Fibroblast of skin of left biceps (primary cell): ENCODE measurements around the gene CAMKK2.
"Not testable (repeated sequence)": the region's sequence is repeated elsewhere in the genome, so short reads cannot be mapped to it uniquely, and the experiment has no call there.

ENCODE experiments used
- DNase-seq, 2 experiments: peaks; one replicate each; pipeline ENCODE4 v3.0.0-alpha.2; 2013; ENCODE audit warnings: low read depth in 2 of 2

Gene CAMKK2

DNA sequence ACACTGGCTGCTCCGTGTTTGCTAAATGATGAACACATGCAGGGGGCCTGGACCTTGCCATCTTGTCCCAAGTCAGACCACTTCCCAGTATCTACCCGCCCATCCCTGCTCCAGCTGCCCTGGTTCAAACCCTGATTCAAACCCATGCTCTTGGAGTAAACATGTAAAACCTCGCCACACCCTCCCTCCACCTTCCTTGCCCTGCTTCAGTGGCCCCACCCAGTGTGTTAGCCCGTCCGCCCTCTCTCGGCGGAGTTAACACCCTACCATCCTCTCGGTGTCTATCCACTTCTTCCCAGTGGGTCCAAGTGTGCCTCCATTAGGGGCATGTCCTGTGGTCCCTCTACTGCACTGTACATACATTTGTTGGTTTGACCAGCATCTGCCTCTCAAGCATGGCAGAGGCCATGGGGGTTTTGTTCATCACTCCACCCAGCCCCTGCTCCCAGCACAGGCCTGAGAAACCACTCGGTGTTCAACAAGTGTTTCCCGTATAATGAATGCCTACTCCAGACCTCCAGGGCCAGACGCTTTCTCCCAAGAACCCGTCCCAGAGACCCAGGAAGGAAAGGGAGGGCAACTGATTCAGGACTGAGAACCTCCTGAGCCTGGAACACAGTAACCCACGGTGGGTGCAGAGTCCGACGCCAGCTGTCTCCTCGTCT lies 49.5 kb downstream of the CAMKK2 start:
- DNase-seq = no peak

- DNase-seq = no peak
Measured at GRCh38 chr12:121245951-121246350, 50.6 kb downstream of the CAMKK2 start.

DNA sequence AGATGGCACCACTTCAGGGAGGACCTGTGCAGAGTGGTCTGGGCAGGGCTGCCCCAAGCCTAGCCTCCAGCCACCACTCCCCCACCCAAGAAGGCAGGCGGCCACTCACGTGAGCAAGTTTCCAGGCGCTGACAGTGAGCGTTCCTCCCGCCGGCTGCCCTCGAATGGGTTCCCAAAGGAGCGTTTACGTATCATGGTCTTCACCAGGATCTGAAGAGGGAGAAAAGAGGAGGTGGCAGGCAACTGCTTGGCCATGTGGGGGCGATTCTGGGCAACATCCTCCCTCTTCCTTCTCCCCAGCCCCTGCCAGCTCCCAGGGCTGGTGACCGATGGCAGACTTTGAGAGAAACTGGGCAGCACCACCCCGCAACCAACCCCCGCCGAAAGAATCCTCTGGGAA lies 51.5 kb downstream of the CAMKK2 start:
- no peak for DNase-seq

- DNase-seq = no peak
Measured at GRCh38 chr12:121241156-121241970, 55.1 kb downstream of the CAMKK2 start.

DNA sequence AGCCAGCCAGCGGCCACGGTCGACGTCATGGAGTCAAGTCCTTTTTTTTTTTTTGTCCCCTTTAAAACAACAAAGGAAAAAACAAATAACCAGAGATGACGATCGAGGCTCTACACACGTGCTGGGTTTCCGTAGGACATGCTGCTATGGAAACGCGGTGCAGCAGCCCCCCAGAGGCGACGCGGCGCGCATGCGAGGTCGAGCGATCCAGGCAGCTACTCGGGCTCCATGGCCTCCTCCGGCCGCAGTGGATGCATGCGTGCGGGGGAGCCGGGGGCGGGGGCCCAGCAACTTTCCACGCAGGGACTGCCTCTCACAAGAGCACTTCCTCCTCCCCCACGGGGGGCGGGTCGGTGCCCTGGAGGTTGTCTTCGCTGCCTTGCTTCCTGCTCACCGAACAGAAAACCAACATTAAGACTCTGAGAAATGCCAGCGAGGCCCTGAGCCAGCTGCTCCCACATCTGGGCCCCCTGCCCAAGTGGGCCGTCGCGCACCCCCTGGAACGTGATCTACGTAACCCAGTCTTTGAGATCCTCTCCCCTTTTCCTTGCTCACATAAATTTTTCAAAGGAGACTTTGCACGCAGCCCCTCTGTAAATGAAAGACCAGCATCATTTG lies 55.9 kb downstream of the CAMKK2 start:
- DNase-seq = no peak

DNA sequence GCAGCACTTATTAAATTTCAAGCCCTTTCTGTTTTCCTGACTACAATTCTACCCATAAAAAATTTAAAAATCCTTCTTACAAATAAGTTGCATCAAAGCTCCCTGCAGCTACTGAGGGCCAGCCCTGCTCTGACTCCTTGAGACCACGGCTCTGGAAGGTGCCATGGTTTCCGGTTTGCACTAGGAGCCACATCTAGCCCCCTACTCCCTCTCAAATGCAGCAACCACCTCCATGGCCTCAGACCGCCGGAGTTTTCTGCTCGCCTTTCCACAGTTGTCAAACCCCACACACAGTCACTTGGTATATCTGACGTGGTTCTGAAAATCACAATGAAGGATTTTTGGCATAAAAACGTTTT lies 56.5 kb downstream of the CAMKK2 start:
- DNase-seq = no peak

DNA sequence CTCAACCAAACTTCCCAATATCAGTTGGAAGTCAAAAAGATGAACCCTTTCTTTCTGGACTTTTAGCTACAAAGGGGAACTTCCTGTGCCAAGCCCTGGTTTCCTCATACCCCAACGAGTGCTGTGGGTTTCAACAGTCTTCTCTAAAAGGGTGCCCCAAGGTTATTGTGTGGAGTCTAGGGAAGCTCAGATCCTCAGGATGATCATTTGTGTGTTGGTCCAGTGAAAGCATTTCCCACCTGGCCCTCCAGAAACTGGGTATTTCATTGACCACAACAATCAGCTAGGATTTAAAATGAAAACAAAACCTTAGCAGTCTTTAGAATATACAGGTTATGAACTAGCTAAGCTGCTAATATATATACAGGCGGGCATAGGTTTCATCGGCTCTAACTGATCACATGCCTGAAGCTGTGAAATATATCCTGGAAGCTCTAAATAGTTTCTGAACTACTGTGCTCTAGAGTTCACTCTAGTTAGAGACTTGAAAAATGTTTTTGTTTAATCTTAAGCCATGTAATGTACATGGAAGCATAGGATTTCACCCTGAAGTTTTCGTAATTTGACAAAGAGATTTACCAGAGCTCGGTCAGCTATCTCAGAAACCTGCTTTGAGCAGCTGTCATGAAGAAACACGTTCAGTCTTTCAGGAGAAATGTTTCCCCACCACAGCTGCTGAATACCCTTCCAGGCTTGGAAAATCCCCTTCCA lies 57.0 kb downstream of the CAMKK2 start:
- no peak for DNase-seq

- no peak for DNase-seq
Measured at GRCh38 chr12:121238604-121239350, 57.7 kb downstream of the CAMKK2 start.

DNA sequence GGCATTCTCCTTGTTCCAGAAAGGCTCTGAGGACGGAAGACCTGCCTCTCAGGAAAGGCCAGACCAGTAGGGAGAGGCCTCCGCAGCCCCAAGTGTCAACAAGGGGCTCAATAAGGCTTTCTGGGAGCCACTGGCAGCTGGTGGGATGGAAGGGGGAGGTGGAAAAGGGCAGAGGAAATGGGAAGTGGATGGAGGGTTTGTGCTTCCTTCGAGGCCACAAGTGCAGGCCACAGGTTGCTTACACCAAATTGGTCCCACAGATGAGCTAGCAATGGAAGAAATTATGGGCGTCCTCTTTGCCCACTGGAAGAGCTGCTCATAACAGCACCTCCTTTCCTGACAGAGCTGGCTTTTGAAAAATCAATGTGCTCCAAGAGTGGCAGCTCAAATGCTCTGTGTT lies 58.4 kb downstream of the CAMKK2 start:
- no peak for DNase-seq

DNA sequence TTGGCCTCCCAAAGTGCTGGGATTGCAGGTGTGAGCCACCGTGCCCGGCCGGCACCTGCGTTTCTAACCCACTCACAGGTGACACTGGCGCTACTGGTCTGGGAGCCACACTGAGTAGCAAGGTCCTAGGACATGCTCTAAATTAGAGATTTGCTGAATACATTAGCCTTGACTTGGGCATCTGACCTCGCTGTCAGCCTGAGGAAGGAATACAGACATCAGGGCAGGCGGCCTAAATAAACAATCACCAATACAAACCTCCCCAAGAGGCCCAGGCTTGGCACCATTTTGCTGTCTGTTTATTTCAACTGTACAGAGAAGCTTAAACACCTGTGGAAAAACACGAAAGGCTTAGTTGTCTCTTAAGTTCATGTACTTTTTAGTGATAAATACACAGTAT lies 59.1 kb downstream of the CAMKK2 start:
- no peak for DNase-seq

DNA sequence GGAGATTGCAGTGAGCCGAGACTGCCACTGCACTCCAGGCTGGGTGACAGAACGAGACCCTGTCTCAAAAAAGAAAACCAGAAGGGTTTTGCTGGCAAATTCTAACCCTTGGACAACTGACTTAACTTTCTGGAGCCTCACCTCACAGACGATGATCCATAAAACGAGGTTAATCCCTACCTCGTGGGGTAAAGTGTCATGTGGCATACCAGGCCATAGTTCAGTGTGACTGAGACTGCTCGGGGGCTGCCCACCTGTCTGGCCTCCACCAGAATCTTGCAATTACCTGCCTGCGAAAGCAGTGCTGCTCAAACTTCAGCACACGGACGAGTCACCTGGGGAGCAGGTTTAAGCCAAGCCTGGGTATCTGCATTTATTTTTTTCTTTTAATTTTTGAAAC lies 59.7 kb downstream of the CAMKK2 start:
- no peak for DNase-seq

GRCh38 chr12:121233628-121234020 lies 62.9 kb downstream of the CAMKK2 start:
- DNase-seq = no peak

GRCh38 chr12:121232977-121233627 lies 63.4 kb downstream of the CAMKK2 start:
- DNase-seq = no peak

- DNase-seq = no peak
Measured at GRCh38 chr12:121232163-121232562, 64.3 kb downstream of the CAMKK2 start.

- DNase-seq = no peak
Measured at GRCh38 chr12:121230538-121230907, 66.0 kb downstream of the CAMKK2 start.

DNA sequence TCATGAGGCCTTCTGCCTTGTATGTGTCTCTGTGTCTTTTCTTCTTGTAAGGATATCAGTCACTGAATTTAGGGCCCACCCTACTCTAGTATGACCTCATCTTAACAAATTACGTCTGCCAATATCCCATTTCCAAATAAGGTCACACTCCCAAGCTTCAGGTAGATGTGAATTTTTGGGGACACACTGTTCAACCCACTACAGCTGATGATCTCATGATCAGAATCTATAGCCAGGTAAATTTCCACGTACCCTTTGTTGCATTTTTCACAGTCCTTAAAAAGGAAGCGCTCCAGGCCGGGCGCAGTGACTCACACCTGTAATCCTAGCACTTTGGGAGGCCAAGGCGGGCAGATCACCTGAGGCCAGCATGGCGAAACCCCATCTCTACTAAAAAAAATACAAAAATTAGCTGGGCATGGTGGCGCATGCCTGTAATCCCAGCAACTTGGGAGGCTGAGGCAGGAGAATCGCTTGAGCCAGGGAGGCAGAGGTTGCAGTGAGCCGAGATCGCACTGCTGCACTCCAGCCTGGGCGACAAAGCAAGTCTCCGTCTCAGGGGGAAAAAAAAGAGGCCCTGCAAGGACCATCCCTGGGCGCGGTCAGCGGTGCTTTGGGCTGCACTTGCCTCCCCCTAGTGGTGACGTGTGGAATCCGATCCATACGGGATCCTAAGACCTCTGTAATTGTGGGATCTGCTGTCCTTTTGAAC lies 66.5 kb downstream of the CAMKK2 start:
- not testable (repeated sequence) for DNase-seq

- no peak for DNase-seq
Measured at GRCh38 chr12:121228919-121229665, 67.4 kb downstream of the CAMKK2 start.

- no peak for DNase-seq
Measured at GRCh38 chr12:121227294-121227693, 69.2 kb downstream of the CAMKK2 start.

- not testable (repeated sequence) for DNase-seq
Measured at GRCh38 chr12:121226871-121227270, 69.6 kb downstream of the CAMKK2 start.

- DNase-seq = no peak
Measured at GRCh38 chr12:121226399-121226798, 70.1 kb downstream of the CAMKK2 start.
